ENCODE data around the gene RANBP9. TPM values are rescaled to one million over a fixed set of nuclear protein-coding genes. Genes with fewer than 3 reads are reported as not detected.
A peak's percentile ranks its signal among the peaks of the same experiment; 100 is the strongest.

RANBP9 gene
- total and polyA plus RNA-seq, 2 donors from 2014 or later: 16.4 to 29.0 TPM

DNA sequence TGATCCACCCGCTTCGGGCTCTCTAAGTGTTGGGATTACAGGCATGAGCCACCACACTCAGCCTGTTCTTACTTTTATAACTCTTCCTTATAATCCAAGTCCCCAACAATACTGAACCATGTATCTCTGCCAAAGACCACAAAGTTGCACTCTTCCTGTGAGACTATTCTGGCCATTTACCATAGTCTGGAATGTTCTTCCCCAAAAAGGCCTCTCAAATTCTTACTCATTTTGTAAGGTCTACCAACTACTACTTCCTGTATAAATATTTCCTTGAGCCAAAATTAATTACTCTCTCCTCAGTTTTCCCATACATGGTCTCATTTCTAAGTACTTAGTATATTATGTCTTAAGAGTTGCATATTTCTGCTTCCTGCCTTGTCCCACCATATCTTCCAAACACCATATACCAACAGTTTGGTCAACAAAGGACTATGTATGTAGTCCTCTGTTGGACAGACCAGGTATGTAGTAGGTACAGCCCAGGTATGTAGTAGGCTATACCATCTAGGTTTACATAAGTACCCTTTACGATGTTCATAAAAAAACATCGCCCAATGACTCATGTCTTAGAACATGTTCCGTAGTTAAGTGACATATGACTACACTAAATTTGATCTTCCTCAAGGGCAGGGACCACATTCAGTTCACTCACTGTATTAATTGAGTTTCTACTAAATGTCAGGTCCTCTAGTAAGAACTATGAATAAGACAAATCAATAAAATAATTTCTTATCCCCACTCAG is 22.0 kb downstream of the RANBP9 start:
- intact Hi-C loops (cut with DNase I): no loop called here

DNA sequence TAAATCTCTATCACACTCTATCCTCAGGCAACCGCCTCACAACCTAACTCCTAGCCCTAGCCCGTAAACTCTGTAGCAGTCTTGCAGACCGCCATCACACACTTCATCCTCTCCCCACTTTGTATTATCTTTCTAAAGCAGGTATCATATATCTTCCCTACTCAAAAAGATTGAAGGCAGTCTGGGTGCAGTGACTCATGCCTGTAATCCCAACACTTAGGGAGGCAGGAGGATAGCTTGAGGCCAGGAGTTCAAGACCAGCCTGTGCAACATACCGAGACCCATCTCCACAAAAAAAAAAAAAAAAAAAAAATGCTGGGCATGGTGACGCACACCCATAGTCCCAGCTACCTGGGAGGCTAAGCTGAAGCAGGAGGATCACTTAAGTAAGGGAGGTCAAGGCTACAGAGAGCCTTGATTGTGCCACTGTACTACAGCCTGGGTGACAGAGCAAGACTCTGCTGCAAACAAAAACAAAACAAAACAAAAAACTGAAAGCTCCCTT is 22.9 kb downstream of the RANBP9 start:
- TF ChIP-seq, protein P1, sequence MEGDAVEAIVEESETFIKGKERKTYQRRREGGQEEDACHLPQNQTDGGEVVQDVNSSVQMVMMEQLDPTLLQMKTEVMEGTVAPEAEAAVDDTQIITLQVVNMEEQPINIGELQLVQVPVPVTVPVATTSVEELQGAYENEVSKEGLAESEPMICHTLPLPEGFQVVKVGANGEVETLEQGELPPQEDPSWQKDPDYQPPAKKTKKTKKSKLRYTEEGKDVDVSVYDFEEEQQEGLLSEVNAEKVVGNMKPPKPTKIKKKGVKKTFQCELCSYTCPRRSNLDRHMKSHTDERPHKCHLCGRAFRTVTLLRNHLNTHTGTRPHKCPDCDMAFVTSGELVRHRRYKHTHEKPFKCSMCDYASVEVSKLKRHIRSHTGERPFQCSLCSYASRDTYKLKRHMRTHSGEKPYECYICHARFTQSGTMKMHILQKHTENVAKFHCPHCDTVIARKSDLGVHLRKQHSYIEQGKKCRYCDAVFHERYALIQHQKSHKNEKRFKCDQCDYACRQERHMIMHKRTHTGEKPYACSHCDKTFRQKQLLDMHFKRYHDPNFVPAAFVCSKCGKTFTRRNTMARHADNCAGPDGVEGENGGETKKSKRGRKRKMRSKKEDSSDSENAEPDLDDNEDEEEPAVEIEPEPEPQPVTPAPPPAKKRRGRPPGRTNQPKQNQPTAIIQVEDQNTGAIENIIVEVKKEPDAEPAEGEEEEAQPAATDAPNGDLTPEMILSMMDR (IDR thresholded peaks at IDR 0.05; ENCODE audit: borderline replicate concordance, extremely low read depth, insufficient read depth): no peak
- peaks cover 0 to 6% (median 0%) of the 10 kb centered on the region in 3 donors for H3K4me1 ChIP-seq (ENCODE audit: control insufficient read depth in 2 of 3, insufficient read depth in 2 of 3, low read depth in 1 of 3, low read length in 3 of 3)
- H3K27ac ChIP-seq (ENCODE audit: low read depth in 2 of 2, low read length in 2 of 2): no peak overlapping the region
- H3K4me3 ChIP-seq (ENCODE audit: low read length in 3 of 3): no peak overlapping the region
- no peak for FAIRE-seq
- no peaks in the 10 kb centered on the region for H3K27me3 ChIP-seq (ENCODE audit: control insufficient read depth, insufficient read depth, low read length)
- peak in 1 of 5 donors; percentile 12 for DNase-seq
- intact Hi-C loops (cut with DNase I): no loop called here
- no peaks in the 10 kb centered on the region for H3K9me3 ChIP-seq (ENCODE audit: control insufficient read depth in 2 of 3, insufficient read depth in 1 of 3, low read length in 3 of 3)
- H3K9ac ChIP-seq (ENCODE audit: low read length in 3 of 3): no peak overlapping the region
- no peaks in the 10 kb centered on the region for H3K36me3 ChIP-seq (ENCODE audit: control insufficient read depth in 2 of 3, insufficient read depth in 3 of 3, low read length in 3 of 3)

More for the DNA sequence above, 22.0 kb downstream of the RANBP9 start:
- TF ChIP-seq, protein P1 (IDR thresholded peaks at IDR 0.05; ENCODE audit: borderline replicate concordance, extremely low read depth, insufficient read depth): no peak
- DNase-seq: no peak
- FAIRE-seq: no peak
- Histone ChIP-seq H3K9ac (ENCODE audit: low read length in 3 of 3) (no peak overlapping the region), H3K4me3 (ENCODE audit: low read length in 3 of 3) (no peak overlapping the region), H3K27ac (ENCODE audit: low read depth in 2 of 2, low read length in 2 of 2) (no peak overlapping the region), H3K4me1 (ENCODE audit: control insufficient read depth in 2 of 3, insufficient read depth in 2 of 3, low read depth in 1 of 3, low read length in 3 of 3) (peaks cover 0 to 6% (median 0%) of the 10 kb centered on the region in 3 donors), H3K27me3 (ENCODE audit: control insufficient read depth, insufficient read depth, low read length) (no peaks in the 10 kb centered on the region), H3K9me3 (ENCODE audit: control insufficient read depth in 2 of 3, insufficient read depth in 1 of 3, low read length in 3 of 3) (no peaks in the 10 kb centered on the region), H3K36me3 (ENCODE audit: control insufficient read depth in 2 of 3, insufficient read depth in 3 of 3, low read length in 3 of 3) (no peaks in the 10 kb centered on the region)

DNA sequence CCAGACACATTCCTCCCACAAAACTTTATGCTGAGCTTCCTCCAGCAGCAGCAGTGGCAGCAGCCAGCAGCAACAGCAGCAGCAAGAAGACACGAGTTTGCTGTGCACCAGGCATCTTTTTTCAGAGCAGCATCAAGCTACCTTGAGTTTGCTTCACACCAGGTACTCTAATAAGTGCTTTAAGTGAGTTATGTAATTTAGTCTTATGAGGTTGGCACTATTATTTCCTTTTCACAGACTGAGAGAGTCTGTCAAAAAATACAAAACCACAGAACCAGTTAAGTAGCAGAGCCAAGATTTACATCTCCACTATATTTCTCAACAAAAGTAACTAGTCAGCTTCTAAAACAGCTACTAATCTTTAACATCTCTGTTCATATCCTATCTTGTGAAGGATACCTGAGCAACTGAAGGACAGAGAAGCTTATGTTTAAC is 23.7 kb downstream of the RANBP9 start:
- H3K4me1 ChIP-seq (ENCODE audit: control insufficient read depth in 2 of 3, insufficient read depth in 2 of 3, low read depth in 1 of 3, low read length in 3 of 3): peaks cover 0 to 6% (median 0%) of the 10 kb centered on the region in 3 donors
- H3K36me3 ChIP-seq (ENCODE audit: control insufficient read depth in 2 of 3, insufficient read depth in 3 of 3, low read length in 3 of 3): no peaks in the 10 kb centered on the region
- no peak overlapping the region for H3K4me3 ChIP-seq (ENCODE audit: low read length in 3 of 3)
- intact Hi-C loops (cut with DNase I): no loop called here
- DNase-seq (no peak), FAIRE-seq (no peak)
- no peaks in the 10 kb centered on the region for H3K27me3 ChIP-seq (ENCODE audit: control insufficient read depth, insufficient read depth, low read length)
- H3K9me3 ChIP-seq (ENCODE audit: control insufficient read depth in 2 of 3, insufficient read depth in 1 of 3, low read length in 3 of 3): no peaks in the 10 kb centered on the region
- TF ChIP-seq, protein P1 (IDR thresholded peaks at IDR 0.05; ENCODE audit: borderline replicate concordance, extremely low read depth, insufficient read depth): no peak
- no peak overlapping the region for H3K9ac ChIP-seq (ENCODE audit: low read length in 3 of 3)
- no peak overlapping the region for H3K27ac ChIP-seq (ENCODE audit: low read depth in 2 of 2, low read length in 2 of 2)

All from kidney (tissue), 14 donors.